GM21423 (cell line): Measurements from ENCODE around the gene SERTAD1.
A peak's percentile ranks its signal among the peaks of the same experiment; 100 is the strongest.
"Not testable (repeated sequence)": the region's sequence is repeated elsewhere in the genome, so short reads cannot be mapped to it uniquely, and the experiment has no call there.

Experiments
- ATAC-seq: cut with Tn5 transposase; IDR thresholded peaks from one replicate; pipeline ENCODE4 v1.9.1; 2021; ENCODE audit warnings: mild to moderate bottlenecking, moderate library complexity; ENCODE audit not compliant: unreplicated experiment

The SERTAD1 gene

GRCh38 chr19:40452016-40452415 is 26.2 kb upstream of the SERTAD1 start:
- no peak for ATAC-seq

GRCh38 chr19:40450664-40451063 is 24.9 kb upstream of the SERTAD1 start:
- ATAC-seq = no peak

GRCh38 chr19:40449506-40449905 is 23.7 kb upstream of the SERTAD1 start:
- no peak for ATAC-seq

- ATAC-seq = no peak
Measured at GRCh38 chr19:40446263-40446784, 20.5 kb upstream of the SERTAD1 start.

GRCh38 chr19:40445780-40446262 is 20.0 kb upstream of the SERTAD1 start:
- no peak for ATAC-seq

GRCh38 chr19:40444825-40445312 is 19.1 kb upstream of the SERTAD1 start:
- ATAC-seq = no peak

GRCh38 chr19:40444000-40444824 is 18.4 kb upstream of the SERTAD1 start, which contains the start of gene SERTAD3:
TSS of gene SERTAD3 (minus strand) at chr19:40444335. CDS start at chr19:40442080, 2,255 bp downstream.
- ATAC-seq = peak; percentile 67

- peak; percentile 64 for ATAC-seq
Measured at GRCh38 chr19:40443131-40443999, 17.6 kb upstream of the SERTAD1 start.

- no peak for ATAC-seq
Measured at GRCh38 chr19:40442328-40443130, 16.7 kb upstream of the SERTAD1 start.

- no peak for ATAC-seq
Measured at GRCh38 chr19:40441719-40442253, 16.0 kb upstream of the SERTAD1 start.

- no peak for ATAC-seq
Measured at GRCh38 chr19:40438284-40438683, 12.5 kb upstream of the SERTAD1 start.

GRCh38 chr19:40433391-40434216 is 7.8 kb upstream of the SERTAD1 start:
- ATAC-seq = no peak

GRCh38 chr19:40432760-40433159 is 7.0 kb upstream of the SERTAD1 start:
- ATAC-seq = not testable (repeated sequence)

- ATAC-seq = no peak
Measured at GRCh38 chr19:40431698-40432097, 5.9 kb upstream of the SERTAD1 start.

GRCh38 chr19:40430242-40430641 is 4.5 kb upstream of the SERTAD1 start:
- ATAC-seq = not testable (repeated sequence)

GRCh38 chr19:40428197-40428596 is 2.4 kb upstream of the SERTAD1 start:
- not testable (repeated sequence) for ATAC-seq

- ATAC-seq = peak; percentile 6
Measured at GRCh38 chr19:40424637-40425449, 949 bp downstream of the SERTAD1 start.

GRCh38 chr19:40423938-40424337 is 1.9 kb downstream of the SERTAD1 start:
- no peak for ATAC-seq
